HG02852 (cell line): Measurements from ENCODE around the gene LNP1.
"Not testable (repeated sequence)": the region's sequence is repeated elsewhere in the genome, so short reads cannot be mapped to it uniquely, and the experiment has no call there.

Experiments
- ATAC-seq: cut with Tn5 transposase; IDR thresholded peaks from one replicate; pipeline ENCODE4 v1.9.1; 2021; ENCODE audit warnings: mild to moderate bottlenecking, moderate library complexity; ENCODE audit not compliant: unreplicated experiment

LNP1 gene

GRCh38 chr3:100427699-100428098 is 26.4 kb downstream of the LNP1 start:
- ATAC-seq = no peak

- ATAC-seq = no peak
Measured at GRCh38 chr3:100429187-100429716, 27.9 kb downstream of the LNP1 start.

- no peak for ATAC-seq
Measured at GRCh38 chr3:100436951-100437350, 35.6 kb downstream of the LNP1 start.

GRCh38 chr3:100437721-100438622 is 36.6 kb downstream of the LNP1 start:
- no peak for ATAC-seq

GRCh38 chr3:100438623-100438974 is 37.3 kb downstream of the LNP1 start:
- ATAC-seq = no peak

GRCh38 chr3:100440895-100441294 is 39.6 kb downstream of the LNP1 start:
- no peak for ATAC-seq

- no peak for ATAC-seq
Measured at GRCh38 chr3:100443690-100444089, 42.4 kb downstream of the LNP1 start.

GRCh38 chr3:100447067-100447466 is 45.7 kb downstream of the LNP1 start:
- not testable (repeated sequence) for ATAC-seq

- ATAC-seq = no peak
Measured at GRCh38 chr3:100448079-100448478, 46.7 kb downstream of the LNP1 start.

GRCh38 chr3:100449214-100449613 is 47.9 kb downstream of the LNP1 start:
- ATAC-seq = no peak

- no peak for ATAC-seq
Measured at GRCh38 chr3:100454677-100455076, 53.3 kb downstream of the LNP1 start.

GRCh38 chr3:100455841-100456550 is 54.7 kb downstream of the LNP1 start:
- ATAC-seq = no peak

GRCh38 chr3:100456745-100457144 is 55.4 kb downstream of the LNP1 start:
- ATAC-seq = no peak

- ATAC-seq = no peak
Measured at GRCh38 chr3:100457811-100458210, 56.5 kb downstream of the LNP1 start.

- no peak for ATAC-seq
Measured at GRCh38 chr3:100458814-100459213, 57.5 kb downstream of the LNP1 start.

- peak; percentile 88 for ATAC-seq
Measured at GRCh38 chr3:100463002-100463401, 61.7 kb downstream of the LNP1 start.

- no peak for ATAC-seq
Measured at GRCh38 chr3:100463646-100464155, 62.4 kb downstream of the LNP1 start.

GRCh38 chr3:100465892-100466777 is 64.8 kb downstream of the LNP1 start:
- peak; percentile 48 for ATAC-seq

- no peak for ATAC-seq
Measured at GRCh38 chr3:100467133-100467532, 65.8 kb downstream of the LNP1 start.

GRCh38 chr3:100468676-100469075 is 67.3 kb downstream of the LNP1 start:
- ATAC-seq = no peak

- ATAC-seq = no peak
Measured at GRCh38 chr3:100470951-100471350, 69.6 kb downstream of the LNP1 start.
